Glutamatergic neuron (in vitro differentiated cells): ENCODE data around the gene DYNC1H1. TPM values are rescaled to one million over a fixed set of nuclear protein-coding genes. Genes with fewer than 3 reads are reported as not detected.
A peak's percentile ranks its signal among the peaks of the same experiment; 100 is the strongest.

Experiments used
- DNase-seq: peaks from one replicate; pipeline ENCODE4 v3.0.0; 2022
- H3K27ac Mint-ChIP-seq: one replicate; pipeline ENCODE4 v1.8.0; 2020; ENCODE audit warnings: mild to moderate bottlenecking, mixed read lengths, inconsistent platforms; ENCODE audit not compliant: unreplicated experiment
- H3K27me3 Mint-ChIP-seq: one replicate; pipeline ENCODE4 v1.8.0; 2020; ENCODE audit warnings: mild to moderate bottlenecking, moderate library complexity, mixed read lengths, inconsistent platforms; ENCODE audit not compliant: unreplicated experiment
- H3K36me3 Mint-ChIP-seq: one replicate; pipeline ENCODE4 v1.8.0; 2020; ENCODE audit warnings: mild to moderate bottlenecking, mixed read lengths, inconsistent platforms; ENCODE audit not compliant: unreplicated experiment
- H3K4me1 Mint-ChIP-seq: one replicate; pipeline ENCODE4 v1.8.0; 2020; ENCODE audit warnings: mild to moderate bottlenecking, low read depth, mixed read lengths, inconsistent platforms; ENCODE audit not compliant: unreplicated experiment
- H3K4me3 Mint-ChIP-seq: one replicate; pipeline ENCODE4 v1.8.0; 2020; ENCODE audit warnings: mild to moderate bottlenecking, mixed read lengths, inconsistent platforms; ENCODE audit not compliant: unreplicated experiment
- H3K9me3 Mint-ChIP-seq: one replicate; pipeline ENCODE4 v1.8.0; 2020; ENCODE audit warnings: mild to moderate bottlenecking, moderate library complexity, mixed read lengths, inconsistent platforms; ENCODE audit not compliant: unreplicated experiment
- CTCF ChIP-seq: fragments of 200-600 bp; sonication (generic); IDR thresholded peaks from one replicate; pipeline ENCODE4 v1.5.0; 2021; ENCODE audit not compliant: partially characterized antibody, unreplicated experiment
- total RNA-seq: library from RNA; stranded (reverse); fragmentation: NEBNext Ultra II Directional; extraction: Animal tissue kit (Norgen Biotek cat#: 25700); gene quantifications from one replicate; pipeline ENCODE4 v1.2.1, GENCODE V29; 2021; ENCODE audit not compliant: unreplicated experiment

Gene DYNC1H1
- total RNA-seq, 1 donor from 2014 or later, result 2,051 TPM

GRCh38 chr14:102084931-102085330, 120.6 kb downstream of the DYNC1H1 start:
- Mint-ChIP-seq H3K27ac (peak overlapping the region; percentile 7), H3K36me3 (peaks cover 4% of the 10 kb centered on the region), H3K4me3 (peak overlapping the region; percentile 98), H3K9me3 (peaks cover 8% of the 10 kb centered on the region), H3K27me3 (peaks cover 13% of the 10 kb centered on the region), H3K4me1 (peaks cover 21% of the 10 kb centered on the region)
- DNase-seq, result no peak
- no peak for TF ChIP-seq CTCF

- Mint-ChIP-seq H3K27ac (peak overlapping the region; percentile 97), H3K4me1 (peaks cover 21% of the 10 kb centered on the region), H3K9me3 (peaks cover 12% of the 10 kb centered on the region), H3K27me3 (peaks cover 17% of the 10 kb centered on the region), H3K4me3 (peak overlapping the region; percentile 98), H3K36me3 (peaks cover 4% of the 10 kb centered on the region)
- no peak for DNase-seq
- no peak for TF ChIP-seq CTCF
Observed at GRCh38 chr14:102085488-102085887, 121.1 kb downstream of the DYNC1H1 start.

- H3K36me3 Mint-ChIP-seq, result peaks cover 4% of the 10 kb centered on the region
- peaks cover 21% of the 10 kb centered on the region for H3K4me1 Mint-ChIP-seq
- peaks cover 19% of the 10 kb centered on the region for H3K27me3 Mint-ChIP-seq
- H3K4me3 Mint-ChIP-seq, result peak overlapping the region; percentile 98
- H3K27ac Mint-ChIP-seq, result peak overlapping the region; percentile 97
- H3K9me3 Mint-ChIP-seq, result peaks cover 12% of the 10 kb centered on the region
- no peak for TF ChIP-seq CTCF
- peak; percentile 40 for DNase-seq
Observed at GRCh38 chr14:102085948-102086708, 121.8 kb downstream of the DYNC1H1 start.

- TF ChIP-seq CTCF, result no peak
- H3K9me3 Mint-ChIP-seq, result peaks cover 12% of the 10 kb centered on the region
- H3K4me1 Mint-ChIP-seq, result peaks cover 21% of the 10 kb centered on the region
- DNase-seq, result no peak
- H3K4me3 Mint-ChIP-seq, result peak overlapping the region; percentile 67
- H3K27me3 Mint-ChIP-seq, result peaks cover 19% of the 10 kb centered on the region
- H3K36me3 Mint-ChIP-seq, result peaks cover 4% of the 10 kb centered on the region
- peak overlapping the region; percentile 59 for H3K27ac Mint-ChIP-seq
Observed at GRCh38 chr14:102086709-102086971, 122.3 kb downstream of the DYNC1H1 start.

- DNase-seq, result peak; percentile 94
- peaks cover 12% of the 10 kb centered on the region for H3K9me3 Mint-ChIP-seq
Observed at GRCh38 chr14:102086972-102087761, 122.8 kb downstream of the DYNC1H1 start, which contains the start of gene HSP90AA1. Gene HSP90AA1 (minus strand): TSS chr14:102087044. CDS start chr14:102086378, 666 bp downstream.

More at GRCh38 chr14:102086972-102087761, 122.8 kb downstream of the DYNC1H1 start, which contains the start of gene HSP90AA1:
- H3K36me3 Mint-ChIP-seq, result peaks cover 4% of the 10 kb centered on the region
- peaks cover 19% of the 10 kb centered on the region for H3K27me3 Mint-ChIP-seq
- no peak for TF ChIP-seq CTCF
- peak within 1 kb of the TSS; percentile 97 for H3K27ac Mint-ChIP-seq
- H3K4me3 Mint-ChIP-seq, result peak within 1 kb of the TSS; percentile 98
- H3K4me1 Mint-ChIP-seq, result peaks cover 21% of the 10 kb centered on the region
